GM04503 (cell line): ENCODE measurements around the gene IL17RE.
"Not testable (repeated sequence)": the region's sequence is repeated elsewhere in the genome, so short reads cannot be mapped to it uniquely, and the experiment has no call there.

Experiments used
- DNase-seq: peaks from one replicate; pipeline ENCODE4 v3.0.0-alpha.2; 2012; ENCODE audit warnings: low read depth

Gene IL17RE

GRCh38 chr3:9881441-9881840 lies 21.2 kb upstream of the IL17RE start:
- no peak for DNase-seq

- DNase-seq, result no peak
Observed at GRCh38 chr3:9883706-9884554, 18.7 kb upstream of the IL17RE start.

- peak; percentile 68 for DNase-seq
Observed at GRCh38 chr3:9884555-9885165, 18.0 kb upstream of the IL17RE start.

- DNase-seq, result no peak
Observed at GRCh38 chr3:9886328-9886727, 16.3 kb upstream of the IL17RE start.

GRCh38 chr3:9887480-9887879 lies 15.2 kb upstream of the IL17RE start:
- DNase-seq, result no peak

DNA sequence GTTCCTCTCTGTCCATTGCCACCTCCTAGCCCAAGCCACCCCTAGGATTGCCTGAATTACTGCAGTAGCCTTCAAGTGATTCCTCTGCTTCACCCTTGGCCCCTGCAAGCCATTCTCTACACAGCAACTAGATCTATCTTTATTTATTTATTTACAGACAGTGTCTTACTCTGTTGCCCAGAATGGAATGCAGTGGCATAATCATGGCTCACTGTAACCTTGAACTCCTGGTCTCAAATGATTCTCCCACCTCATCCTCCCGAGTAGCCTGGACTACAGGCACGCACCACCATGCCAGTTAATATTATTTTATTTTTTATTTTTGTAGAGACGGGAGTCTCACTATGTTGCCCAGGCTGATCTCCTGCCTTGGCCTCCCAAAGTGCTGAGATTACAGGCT lies 14.1 kb upstream of the IL17RE start:
- DNase-seq, result no peak

- DNase-seq, result no peak
Observed at GRCh38 chr3:9889405-9889804, 13.2 kb upstream of the IL17RE start.

DNA sequence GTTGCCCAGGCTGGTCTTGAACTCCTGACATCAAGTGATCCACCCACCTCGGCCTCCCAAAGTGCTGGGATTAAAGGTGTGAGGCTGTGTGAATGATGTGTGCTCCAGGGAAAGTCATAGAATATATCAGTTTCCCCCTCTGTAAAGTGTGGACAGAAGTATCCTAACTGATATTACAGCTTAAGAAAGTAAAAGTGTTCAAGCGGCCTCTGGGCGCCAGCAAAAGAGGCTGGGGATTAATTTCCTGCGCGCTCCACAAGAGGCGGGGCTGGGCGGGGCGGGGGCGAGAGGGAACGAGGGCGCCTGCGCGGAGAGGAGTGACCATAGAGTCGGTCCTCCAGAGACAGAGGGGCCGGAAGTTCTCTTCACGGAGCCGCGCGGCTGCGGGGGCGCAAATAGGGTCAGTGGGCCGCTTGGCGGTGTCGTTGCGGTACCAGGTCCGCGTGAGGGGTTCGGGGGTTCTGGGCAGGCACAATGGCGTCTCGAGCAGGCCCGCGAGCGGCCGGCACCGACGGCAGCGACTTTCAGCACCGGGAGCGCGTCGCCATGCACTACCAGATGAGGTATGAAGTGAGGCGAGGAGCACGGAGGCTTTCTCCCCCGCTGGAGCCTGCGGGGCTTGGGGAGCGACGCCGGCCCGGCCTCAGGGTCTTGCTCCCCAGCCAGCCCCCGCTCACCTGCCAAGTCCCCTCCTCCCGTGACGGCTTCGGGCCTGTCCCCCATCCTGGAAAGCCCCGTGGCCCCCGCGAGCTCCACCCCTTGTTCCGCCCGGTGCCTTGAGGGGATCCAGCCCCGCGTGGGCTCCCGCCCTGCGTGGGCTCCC lies 12.2 kb upstream of the IL17RE start, which contains the start of gene JAGN1:
JAGN1 (plus strand) TSS at position 362 of the 823 bp plus-strand sequence; CDS start at position 475, 113 bp downstream.
- DNase-seq, result no peak

GRCh38 chr3:9891072-9891622 lies 11.5 kb upstream of the IL17RE start:
- DNase-seq, result no peak

DNA sequence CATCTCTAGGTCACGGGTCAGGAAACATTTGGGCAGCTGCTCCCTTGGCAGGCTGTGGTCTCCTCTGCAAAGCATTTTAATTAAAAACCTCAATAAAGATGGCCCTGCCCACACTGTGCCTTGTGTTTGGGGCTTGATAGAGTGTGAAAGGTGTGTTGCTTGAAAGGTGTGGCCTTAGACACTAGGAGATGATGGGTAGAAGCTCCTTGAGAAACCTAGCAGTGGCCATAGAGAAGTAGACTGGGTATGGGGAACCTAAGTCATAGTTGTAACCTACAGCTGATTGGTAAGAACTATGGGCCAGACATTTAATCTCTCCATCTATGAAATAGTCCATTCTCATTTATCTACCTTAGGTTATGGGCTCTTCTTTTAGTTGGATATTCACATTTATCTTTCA lies 8.9 kb upstream of the IL17RE start:
- DNase-seq, result no peak

DNA sequence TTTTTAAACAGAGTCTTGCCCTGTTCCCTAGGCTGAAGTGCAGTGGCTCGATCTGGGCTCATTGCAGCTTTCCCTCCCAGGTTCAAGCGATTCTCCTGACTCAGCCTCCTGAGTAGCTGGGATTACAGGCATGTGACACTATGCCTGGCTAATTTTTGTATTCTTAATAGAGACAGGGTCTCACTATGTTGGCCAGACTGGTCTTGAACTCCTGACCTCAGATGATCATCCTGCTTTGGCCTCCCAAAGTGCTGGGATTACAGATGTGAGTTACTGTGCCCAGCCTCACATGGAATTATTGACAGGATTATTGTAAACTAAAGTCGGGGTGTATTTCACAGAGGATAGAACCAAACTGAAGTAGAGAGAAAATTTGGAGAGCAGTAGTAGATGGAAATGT lies 6.9 kb upstream of the IL17RE start:
- DNase-seq, result not testable (repeated sequence)

DNA sequence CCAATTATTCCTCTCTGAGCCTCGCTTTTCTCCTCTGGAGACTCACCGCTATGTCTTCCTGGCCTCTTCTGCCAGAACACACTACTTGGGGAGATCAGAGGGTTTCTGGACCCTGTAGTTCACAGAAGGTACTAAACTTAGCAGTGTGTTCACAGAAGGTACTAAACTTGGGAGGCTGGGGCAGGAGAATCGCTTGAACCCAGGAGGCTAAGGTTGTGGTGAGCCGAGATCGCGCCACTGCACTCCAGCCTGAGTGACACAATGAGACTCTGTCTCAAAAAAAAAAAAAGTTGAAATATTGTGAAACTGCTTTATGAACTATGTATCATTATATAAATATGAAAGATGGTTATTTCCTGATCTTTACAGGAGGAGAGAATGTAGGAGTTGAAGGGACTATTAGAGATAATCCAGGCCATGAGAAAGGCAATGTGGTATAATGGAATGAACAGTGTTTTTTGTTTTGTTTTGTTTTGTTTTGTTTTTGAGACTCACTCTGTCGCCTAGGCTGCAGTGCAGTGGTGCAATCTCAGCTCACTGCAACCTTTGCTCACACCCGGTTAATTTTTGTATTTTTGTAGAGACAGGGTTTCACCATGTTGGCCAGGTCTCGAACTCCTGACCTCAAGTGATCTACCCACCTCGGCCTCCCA lies 5.8 kb upstream of the IL17RE start:
- DNase-seq, result not testable (repeated sequence)

- no peak for DNase-seq
Observed at GRCh38 chr3:9897408-9898372, 5.0 kb upstream of the IL17RE start.

DNA sequence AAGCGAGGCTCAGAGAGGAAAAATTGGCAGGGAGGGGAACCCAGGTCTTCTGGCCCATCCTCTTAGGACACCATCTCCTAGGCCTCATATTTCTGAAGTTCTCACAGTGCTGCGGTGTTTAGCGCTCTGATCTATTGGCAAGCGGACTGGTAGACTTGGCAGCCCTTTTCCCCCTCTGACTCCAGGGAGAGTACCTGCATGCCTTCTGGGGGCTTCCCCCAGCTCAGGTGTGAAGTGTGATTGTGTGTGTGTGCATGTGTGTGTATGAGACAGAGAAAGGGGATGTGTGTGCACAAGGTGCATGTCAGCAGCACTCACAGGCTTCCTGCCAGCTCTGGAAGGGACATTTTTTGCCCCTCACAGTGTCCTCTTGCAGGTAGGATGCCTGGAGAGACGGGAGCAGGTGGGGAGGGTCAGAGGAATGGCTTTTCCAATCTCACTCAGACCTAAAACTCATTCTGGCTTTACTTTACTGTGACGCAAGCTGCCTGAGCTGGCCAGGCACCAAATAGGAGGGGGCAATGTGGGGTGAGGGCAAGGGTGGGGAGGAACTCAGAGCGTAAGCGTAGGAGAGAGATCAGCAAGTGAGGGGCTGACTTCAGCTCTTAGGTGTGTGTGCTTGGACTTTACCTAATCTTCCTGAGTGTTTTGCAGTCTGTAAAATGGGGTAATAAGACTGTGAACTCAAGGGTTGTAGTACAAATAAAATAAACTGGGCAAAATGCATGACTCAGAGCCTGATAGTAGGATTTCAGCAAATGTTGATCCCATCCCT lies 4.0 kb upstream of the IL17RE start:
- DNase-seq, result no peak

DNA sequence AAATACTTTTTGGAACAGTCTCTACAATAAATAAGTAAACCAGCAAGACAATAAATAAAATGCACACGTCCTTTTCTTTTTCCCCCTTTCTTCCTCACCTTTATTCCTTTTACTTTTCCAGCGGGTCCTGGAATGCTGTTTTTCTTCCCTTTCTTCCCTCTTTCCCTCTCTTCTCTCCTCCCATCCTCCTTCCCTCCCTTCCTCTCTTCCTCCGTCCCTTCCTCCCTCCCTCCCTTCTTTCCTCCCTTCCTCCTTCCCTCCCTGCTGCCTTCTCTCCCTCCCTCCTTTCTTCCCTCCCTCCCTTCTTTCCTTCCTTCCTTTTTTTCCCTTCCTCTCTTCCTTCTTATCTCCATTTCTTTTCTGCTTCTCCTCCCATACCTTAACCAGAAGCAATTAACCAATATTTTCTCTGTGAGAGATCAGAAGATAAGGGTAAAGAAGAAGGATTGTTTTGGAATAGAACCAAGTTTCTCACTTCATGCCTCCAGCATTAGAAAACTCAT lies 3.3 kb upstream of the IL17RE start:
- DNase-seq, result no peak

DNA sequence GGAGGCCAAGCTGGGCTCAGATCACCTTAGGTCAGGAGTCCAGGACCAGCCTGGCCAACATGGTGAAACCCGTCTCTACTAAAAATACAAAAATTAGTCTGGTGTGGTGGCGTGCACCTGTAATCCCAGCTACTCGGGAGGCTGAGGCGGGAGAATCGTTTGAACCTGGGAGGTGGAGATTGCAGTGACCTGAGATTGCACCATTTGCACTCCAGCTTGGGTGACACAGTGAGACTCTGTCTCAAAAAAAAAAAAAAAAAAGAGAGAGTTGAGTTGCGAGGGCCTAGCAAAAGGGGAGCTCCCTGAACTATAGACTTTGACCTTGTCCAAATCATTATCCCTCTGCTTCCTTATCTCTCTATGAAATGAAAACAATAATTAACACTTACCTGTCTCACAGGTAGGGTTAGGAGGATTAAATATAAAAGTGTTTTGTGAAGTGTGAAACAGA lies 1.7 kb upstream of the IL17RE start:
- DNase-seq, result not testable (repeated sequence)

DNA sequence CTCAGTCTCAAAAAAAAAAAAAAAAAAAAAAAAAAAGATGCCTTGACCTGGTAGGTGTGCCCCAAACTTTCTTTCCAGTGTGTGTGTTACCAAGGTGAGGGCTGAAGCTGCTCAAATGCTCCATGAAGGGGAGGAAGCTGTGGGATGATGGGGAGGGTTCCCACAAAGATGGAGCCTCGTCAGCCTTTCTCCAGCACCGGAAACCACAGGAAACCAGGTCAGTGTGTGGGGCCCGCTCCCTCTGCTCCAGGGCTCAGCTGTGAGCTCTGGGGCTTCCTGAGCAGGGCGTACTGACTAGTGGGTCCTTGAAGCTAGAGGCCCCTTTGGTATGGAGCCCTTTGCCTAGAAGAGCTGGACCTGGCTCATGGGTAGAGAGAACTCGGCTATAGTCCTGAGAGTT lies 681 bp upstream of the IL17RE start:
- DNase-seq, result no peak

- no peak for DNase-seq
Observed at GRCh38 chr3:9903238-9903624, 583 bp downstream of the IL17RE start.

- no peak for DNase-seq
Observed at GRCh38 chr3:9903904-9904303, 1.3 kb downstream of the IL17RE start.

- no peak for DNase-seq
Observed at GRCh38 chr3:9906480-9906879, 3.8 kb downstream of the IL17RE start.
